ENCODE results near the gene TDG.

The TDG gene

GRCh38 chr12:103929784-103930033 is 36.0 kb upstream of the TDG start:
- TF ChIP-seq, protein P1, sequence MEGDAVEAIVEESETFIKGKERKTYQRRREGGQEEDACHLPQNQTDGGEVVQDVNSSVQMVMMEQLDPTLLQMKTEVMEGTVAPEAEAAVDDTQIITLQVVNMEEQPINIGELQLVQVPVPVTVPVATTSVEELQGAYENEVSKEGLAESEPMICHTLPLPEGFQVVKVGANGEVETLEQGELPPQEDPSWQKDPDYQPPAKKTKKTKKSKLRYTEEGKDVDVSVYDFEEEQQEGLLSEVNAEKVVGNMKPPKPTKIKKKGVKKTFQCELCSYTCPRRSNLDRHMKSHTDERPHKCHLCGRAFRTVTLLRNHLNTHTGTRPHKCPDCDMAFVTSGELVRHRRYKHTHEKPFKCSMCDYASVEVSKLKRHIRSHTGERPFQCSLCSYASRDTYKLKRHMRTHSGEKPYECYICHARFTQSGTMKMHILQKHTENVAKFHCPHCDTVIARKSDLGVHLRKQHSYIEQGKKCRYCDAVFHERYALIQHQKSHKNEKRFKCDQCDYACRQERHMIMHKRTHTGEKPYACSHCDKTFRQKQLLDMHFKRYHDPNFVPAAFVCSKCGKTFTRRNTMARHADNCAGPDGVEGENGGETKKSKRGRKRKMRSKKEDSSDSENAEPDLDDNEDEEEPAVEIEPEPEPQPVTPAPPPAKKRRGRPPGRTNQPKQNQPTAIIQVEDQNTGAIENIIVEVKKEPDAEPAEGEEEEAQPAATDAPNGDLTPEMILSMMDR (conservative IDR thresholded peaks at IDR 0.05; ENCODE audit: low read depth), result no peak
- no peak for DNase-seq (ENCODE audit: low spot score)
- ChIA-PET POLR2A (ENCODE audit: low non-redundant PET) (interaction anchor here (0.9 to 1.2 kb wide), 2 partner anchors 21 to 36 kb away, joined by 3 read pairs; partner anchors contain the start of gene TDG), CTCF (no interaction called here)
- H3K27ac ChIP-seq, result peak overlapping the region; percentile 91

- ChIA-PET POLR2A (ENCODE audit: low non-redundant PET) (interaction anchor here (0.9 to 1.2 kb wide), 2 partner anchors 22 to 35 kb away, joined by 3 read pairs; partner anchors contain the start of gene TDG), CTCF (no interaction called here)
- peak; percentile 100 for DNase-seq (ENCODE audit: low spot score)
These were observed 35.5 kb upstream of the TDG start, which contains the start of gene HSP90B1 for GRCh38 chr12:103930034-103930786. Gene HSP90B1, plus strand, starts transcription at chr12:103930410. Its CDS starts 106 bp downstream, at chr12:103930516.

GRCh38 chr12:103930787-103931735 is 34.6 kb upstream of the TDG start:
- CTCF ChIA-PET, result no interaction called here
- TF ChIP-seq, protein P1 (conservative IDR thresholded peaks at IDR 0.05; ENCODE audit: low read depth), result no peak
- H3K27ac ChIP-seq, result peak overlapping the region; percentile 91
- POLR2A ChIA-PET (ENCODE audit: low non-redundant PET), result no interaction called here
- DNase-seq (ENCODE audit: low spot score), result peak; percentile 19

More at GRCh38 chr12:103930034-103930786, 35.5 kb upstream of the TDG start, which contains the start of gene HSP90B1:
- TF ChIP-seq, protein P1 (conservative IDR thresholded peaks at IDR 0.05; ENCODE audit: low read depth), result no peak
- H3K27ac ChIP-seq, result peak within 1 kb of the TSS; percentile 91

- TF ChIP-seq, protein P1 (conservative IDR thresholded peaks at IDR 0.05; ENCODE audit: low read depth), result no peak
- H3K27ac ChIP-seq, result no peak overlapping the region
- ChIA-PET CTCF (no interaction called here), POLR2A (ENCODE audit: low non-redundant PET) (no interaction called here)
- DNase-seq (ENCODE audit: low spot score), result no peak
These were observed 32.4 kb upstream of the TDG start for GRCh38 chr12:103933237-103933636.

GRCh38 chr12:103936679-103937078 is 29.0 kb upstream of the TDG start:
- CTCF ChIA-PET, result interaction anchor here (0.6 kb wide), 1 partner anchor 211 kb away, joined by 3 read pairs; no protein-coding TSS in a partner anchor
- POLR2A ChIA-PET (ENCODE audit: low non-redundant PET), result interaction anchor here (0.6 kb wide), 2 partner anchors 14 to 27 kb away, joined by 5 to 6 read pairs; no protein-coding TSS in a partner anchor
- no peak overlapping the region for H3K27ac ChIP-seq
- no peak for DNase-seq (ENCODE audit: low spot score)
- TF ChIP-seq, protein P1 (conservative IDR thresholded peaks at IDR 0.05; ENCODE audit: low read depth), result no peak

- H3K27ac ChIP-seq, result no peak overlapping the region
- CTCF ChIA-PET, result interaction anchor here (0.6 kb wide), 1 partner anchor 317 kb away, joined by 3 read pairs; no protein-coding TSS in a partner anchor
- DNase-seq (ENCODE audit: low spot score), result no peak
- POLR2A ChIA-PET (ENCODE audit: low non-redundant PET), result no interaction called here
- TF ChIP-seq, protein P1 (conservative IDR thresholded peaks at IDR 0.05; ENCODE audit: low read depth), result no peak
These were observed 20.7 kb upstream of the TDG start for GRCh38 chr12:103944964-103945363.
